ENCODE data around the gene ALDH3B1.

GRCh38 chr11:68053981-68054812 is 44.1 kb downstream of the ALDH3B1 start:
- TF ChIP-seq EZH2 (IDR thresholded peaks at IDR 0.05; ENCODE audit: low read length, missing control alignments) = no peak
- TF ChIP-seq, protein P1, sequence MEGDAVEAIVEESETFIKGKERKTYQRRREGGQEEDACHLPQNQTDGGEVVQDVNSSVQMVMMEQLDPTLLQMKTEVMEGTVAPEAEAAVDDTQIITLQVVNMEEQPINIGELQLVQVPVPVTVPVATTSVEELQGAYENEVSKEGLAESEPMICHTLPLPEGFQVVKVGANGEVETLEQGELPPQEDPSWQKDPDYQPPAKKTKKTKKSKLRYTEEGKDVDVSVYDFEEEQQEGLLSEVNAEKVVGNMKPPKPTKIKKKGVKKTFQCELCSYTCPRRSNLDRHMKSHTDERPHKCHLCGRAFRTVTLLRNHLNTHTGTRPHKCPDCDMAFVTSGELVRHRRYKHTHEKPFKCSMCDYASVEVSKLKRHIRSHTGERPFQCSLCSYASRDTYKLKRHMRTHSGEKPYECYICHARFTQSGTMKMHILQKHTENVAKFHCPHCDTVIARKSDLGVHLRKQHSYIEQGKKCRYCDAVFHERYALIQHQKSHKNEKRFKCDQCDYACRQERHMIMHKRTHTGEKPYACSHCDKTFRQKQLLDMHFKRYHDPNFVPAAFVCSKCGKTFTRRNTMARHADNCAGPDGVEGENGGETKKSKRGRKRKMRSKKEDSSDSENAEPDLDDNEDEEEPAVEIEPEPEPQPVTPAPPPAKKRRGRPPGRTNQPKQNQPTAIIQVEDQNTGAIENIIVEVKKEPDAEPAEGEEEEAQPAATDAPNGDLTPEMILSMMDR (conservative IDR thresholded peaks at IDR 0.05 in 1 of 2, IDR thresholded peaks at IDR 0.05 in 1 of 2; ENCODE audit: low read depth in 1 of 2, low read length in 2 of 2) = no peak
